ENCODE data around the gene SLC39A1.

The SLC39A1 gene

DNA sequence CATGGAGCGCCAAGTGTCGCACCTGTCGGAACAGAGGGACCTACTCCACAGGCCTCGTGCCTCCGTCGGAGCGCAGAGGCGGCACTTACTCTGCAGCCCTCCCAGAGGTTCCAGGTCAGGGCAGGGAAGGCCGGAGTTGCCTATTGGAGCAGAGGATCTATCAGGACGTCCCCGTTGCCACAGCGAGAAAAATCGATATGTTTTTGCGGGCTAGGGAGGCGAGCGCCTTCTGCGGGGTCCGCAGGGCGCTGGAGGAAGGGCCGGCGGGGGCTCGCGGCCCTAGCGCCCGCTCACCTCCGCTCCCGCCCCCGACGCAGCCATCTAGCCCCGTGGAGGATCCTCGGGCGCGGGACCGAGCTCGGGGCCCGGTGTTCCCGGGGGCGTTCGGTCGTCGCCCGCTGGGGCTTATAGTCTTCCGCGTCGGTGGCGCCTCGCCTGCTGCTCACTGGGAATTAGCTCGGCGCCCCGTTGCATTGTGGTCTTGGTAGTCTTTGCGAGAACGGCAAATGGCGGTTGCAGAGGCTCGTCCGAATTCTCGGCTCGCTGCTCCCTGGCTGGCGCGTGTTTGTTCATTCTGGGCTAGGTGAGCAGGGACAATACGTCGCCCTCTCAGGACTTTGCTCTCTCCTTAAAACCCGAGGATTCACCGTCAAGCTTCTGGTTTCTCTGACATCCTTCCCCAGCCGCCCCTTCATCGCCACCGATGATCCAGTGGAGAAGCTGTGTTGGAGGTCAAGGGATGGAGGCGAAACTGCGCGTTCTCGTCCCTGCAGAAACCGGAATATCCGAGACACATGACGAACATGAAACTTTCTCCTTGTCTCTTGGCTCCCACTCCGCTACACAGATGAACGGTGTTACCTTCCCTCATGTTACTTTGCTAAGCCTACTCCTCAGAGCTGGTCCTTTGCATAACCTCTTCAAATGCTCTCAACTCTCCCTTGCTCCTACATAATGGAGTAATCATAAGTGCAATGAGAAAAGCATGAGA is 14.2 kb upstream of the SLC39A1 start, which contains the start of gene JTB:
JTB (minus strand) TSS at position 425 of the 991 bp plus-strand sequence; CDS start at position 3, 422 bp downstream.
- peak; percentile 59 to 73 for DNase-seq (ENCODE audit: low read depth in 2 of 2)

DNA sequence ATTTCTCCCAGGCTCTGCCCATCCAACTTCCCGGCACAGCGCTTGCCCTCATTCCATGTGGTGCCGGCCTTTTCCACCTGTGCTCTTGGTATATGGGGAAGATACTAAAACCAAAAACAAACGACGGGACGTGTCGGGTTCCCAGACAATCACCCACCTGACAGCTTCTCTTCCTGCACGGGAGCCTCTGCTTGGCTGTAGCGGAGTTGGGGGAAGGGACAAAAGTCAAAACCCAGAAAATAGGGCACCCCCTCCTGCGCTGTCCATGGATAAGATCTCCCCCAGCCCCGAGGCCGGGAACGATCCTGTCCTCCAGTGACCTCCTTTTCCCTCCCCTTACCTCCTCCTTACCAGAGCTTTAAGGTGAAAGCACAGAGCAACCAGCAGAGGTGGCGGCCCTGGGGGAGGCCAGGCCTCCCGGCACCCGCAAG is 13.5 kb upstream of the SLC39A1 start:
- no peak for DNase-seq (ENCODE audit: low read depth in 2 of 2)

DNA sequence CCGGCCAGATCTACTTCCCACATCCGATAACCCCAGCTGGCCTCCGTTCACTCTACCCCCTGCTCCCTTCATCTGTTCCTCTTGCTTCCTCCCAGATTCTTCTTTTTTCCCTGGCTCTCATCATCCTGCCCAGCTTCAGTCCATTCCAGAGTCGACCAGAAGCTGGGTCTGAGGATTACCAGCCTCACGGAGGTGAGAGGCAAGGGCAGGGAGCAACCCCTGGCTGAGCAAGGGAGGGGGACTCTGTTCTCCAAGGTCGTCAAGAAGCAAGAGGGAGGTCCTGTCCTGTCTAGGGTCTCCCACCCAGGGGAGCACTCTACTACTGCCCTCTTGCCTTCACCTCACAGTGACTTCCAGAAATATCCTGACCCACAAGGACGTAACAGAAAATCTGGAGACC is 10.2 kb upstream of the SLC39A1 start:
- DNase-seq (ENCODE audit: low read depth in 2 of 2) = no peak

DNA sequence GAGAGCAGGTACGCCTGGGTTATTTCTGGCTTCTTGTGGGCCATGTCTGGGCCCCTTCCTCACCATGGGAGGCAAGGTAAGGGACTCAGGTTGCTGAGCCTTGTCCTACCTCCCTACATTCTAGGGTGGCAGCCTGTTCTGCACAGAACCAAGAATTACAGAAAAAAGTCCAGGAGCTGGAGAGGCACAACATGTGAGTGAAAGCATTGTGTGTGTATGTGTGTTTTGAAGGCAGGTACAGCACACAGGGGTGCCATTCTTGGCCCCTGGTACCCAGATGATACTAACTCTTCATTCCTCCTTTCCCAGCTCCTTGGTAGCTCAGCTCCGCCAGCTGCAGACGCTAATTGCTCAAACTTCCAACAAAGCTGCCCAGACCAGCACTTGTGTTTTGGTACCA is 9.7 kb upstream of the SLC39A1 start:
- DNase-seq (ENCODE audit: low read depth in 2 of 2) = no peak

DNA sequence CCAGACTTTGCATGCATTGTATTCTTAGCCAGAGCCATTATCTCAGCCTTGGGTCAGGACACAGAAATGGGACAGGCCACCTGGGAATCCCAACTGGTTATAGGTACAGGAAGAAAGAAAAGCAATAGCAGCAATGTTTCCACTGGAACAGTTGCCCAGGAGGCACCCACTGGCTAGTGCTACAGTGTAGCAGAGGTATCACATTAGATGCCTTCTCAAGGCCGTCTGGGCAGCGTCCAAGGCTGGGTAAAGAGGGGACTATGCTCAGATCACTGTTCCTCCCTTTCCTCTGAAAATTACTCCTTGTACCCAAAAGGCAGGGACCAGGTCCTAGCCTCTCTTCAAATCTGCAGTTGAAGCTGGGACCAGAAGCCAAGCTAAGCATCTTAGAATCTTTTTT is 7.0 kb upstream of the SLC39A1 start:
- no peak for DNase-seq (ENCODE audit: low read depth in 2 of 2)

DNA sequence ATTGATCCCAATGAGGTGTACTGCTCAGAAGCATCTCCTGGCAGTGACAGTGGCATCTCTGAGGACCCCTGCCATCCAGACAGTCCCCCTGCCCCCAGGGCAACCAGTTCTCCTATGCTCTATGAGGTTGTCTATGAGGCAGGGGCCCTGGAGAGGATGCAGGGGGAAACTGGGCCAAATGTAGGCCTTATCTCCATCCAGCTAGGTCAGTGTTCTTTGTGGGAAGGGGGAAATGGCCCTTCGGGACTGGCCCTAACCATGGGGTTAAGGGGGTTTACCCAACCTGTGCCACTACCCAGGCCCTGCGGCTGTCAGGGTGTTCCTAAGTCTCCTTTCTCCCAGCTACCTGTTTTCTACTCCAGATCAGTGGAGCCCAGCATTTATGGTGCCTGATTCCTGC is 5.6 kb upstream of the SLC39A1 start:
- no peak for DNase-seq (ENCODE audit: low read depth in 2 of 2)

DNA sequence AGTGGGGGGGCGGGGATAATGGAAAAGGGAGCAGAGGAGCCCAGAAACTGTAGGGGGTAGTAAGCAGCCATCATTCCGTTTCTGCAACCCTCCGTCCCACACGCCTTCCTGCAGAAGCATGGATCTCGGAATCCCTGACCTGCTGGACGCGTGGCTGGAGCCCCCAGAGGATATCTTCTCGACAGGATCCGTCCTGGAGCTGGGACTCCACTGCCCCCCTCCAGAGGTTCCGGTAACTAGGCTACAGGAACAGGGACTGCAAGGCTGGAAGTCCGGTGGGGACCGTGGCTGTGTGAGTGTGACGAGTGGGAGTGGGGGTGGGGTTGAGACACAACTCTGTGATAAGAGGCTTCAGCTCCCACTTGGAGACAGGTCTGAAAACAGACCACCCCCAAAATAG is 5.1 kb upstream of the SLC39A1 start:
- no peak for DNase-seq (ENCODE audit: low read depth in 2 of 2)

DNA sequence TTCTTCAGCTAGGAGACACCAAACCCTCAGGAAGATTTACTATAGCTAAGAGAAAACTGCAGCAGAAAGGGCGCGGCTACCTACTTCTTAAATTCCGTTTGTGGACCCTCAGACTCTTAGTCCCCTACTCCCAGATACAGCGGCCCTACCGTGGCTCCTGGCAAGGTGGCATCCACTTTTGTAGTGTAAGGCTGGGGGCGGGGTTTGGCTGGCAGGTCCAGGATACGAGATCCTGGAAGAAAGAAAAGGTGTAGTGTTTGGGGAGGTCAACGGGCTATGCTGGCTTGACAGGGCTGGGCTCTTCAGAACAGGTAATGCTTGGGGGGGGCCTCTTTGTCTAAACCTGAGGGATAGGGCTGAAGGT is 4.6 kb upstream of the SLC39A1 start:
- no peak for DNase-seq (ENCODE audit: low read depth in 2 of 2)

DNA sequence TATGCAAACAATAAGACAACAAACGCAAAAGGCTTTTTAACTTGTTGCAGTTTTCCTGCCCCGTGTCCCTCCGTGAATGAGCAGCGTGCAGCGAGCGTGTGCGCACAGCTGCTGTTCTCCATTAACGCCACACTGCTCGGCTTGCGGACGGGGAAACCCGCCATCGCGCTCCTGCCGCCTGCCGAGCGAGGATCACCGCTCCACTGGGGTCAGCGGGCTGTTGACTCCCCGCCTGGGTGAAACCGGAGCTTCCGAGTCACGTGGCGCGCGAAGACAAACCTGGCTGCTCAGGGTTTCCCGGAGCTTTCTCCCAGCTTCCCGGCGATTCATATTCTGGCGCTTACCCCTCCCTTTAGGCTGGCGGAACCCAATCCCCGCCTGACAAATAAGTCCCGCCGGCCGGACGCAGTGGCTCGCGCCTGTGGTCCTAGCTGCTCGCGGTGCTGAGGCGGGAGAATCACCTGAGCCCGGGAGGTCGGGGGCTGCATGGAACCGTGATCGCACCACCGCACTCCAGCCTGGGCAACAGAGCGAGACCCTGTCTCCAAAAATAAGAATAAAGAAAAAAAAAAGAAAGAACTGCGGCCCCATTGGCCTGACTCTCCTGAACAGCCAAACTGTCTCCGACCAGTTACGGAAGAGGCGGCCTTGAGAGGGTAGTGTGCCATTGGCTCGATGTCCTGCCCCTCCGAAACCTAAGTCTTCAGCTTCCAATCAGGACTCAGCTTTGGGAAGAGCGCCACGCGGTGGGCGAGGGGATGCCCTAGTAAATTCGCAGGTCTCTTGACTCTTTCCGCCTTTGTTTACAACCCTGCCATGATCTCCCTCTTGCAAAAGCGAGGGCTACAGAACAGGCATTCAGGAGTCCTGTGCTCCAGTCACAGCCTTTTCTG is 4.0 kb upstream of the SLC39A1 start, which contains the start of gene CREB3L4:
CREB3L4 (plus strand) TSS at position 796 of the 893 bp plus-strand sequence. CDS start 624 bp downstream, outside the sequence.
- DNase-seq (ENCODE audit: low read depth in 2 of 2) = peak; percentile 53 to 68

DNA sequence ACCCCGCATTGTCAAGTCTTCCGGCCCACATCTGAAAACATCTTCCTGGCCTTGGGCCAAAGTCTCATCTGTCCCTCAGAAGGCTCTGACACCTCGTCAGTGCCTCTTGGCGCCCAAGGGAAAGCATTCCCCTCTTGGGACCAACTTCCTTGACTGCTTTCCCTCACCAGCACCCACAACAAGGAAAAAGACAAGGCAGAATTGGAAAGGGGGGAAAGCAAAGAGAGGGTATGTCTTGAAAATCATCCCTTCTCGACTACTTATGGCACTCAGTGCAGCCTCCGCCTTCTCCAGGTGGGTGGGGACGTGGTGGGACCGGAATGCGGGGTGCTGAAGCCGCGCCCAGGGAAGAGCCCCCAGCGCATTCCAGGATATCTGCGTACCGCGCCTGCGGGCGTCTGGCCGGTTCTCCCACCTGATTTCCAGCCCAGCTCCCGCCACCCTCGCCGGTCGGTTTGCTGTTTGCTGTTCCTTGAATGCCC is 554 bp upstream of the SLC39A1 start:
- no peak for DNase-seq (ENCODE audit: low read depth in 2 of 2)

DNA sequence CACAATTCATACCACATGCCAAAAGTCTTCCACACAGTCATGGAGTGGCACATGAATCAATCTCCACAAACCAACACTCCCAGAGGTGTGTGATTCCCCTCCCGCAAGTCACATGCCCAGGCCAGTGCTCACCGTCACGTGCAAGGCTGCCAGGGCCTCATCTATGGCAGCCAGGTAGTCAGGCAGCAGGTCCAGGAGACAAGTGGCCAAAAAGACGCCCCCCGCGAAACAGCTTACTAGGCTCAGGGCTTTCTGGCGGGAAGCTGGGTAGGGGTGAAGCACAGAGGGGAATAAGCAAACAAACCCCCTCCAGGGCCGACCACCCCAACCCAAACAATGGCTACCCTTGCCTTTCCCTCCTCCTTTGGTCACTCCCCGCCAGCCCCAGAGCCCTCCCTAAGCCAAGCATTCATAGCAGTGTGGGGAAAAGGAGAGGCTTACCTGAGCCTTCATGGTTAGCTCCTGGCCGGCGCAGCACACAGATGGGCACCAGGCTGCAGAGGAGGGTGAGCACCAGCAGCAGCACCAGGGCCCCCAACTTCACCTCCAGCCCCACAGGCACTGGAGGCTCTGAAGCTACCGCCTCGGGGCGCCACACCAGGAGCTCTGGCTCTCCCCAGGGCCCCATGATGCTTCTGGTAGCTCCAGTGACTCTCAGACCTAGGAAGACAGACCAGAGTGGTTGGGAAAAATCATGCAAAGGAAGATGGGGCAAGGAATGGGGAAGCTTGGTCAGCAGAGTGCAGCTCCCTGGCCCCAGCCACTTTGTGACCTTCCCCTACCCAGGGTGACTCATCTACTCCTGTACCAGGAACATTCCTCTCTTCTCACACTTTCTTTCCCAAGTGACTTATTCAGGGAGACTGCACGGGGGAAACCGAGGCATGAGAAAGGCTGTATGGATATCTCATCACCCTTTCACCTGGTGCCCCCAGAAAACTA is 978 bp downstream of the SLC39A1 start:
- no peak for DNase-seq (ENCODE audit: low read depth in 2 of 2)

DNA sequence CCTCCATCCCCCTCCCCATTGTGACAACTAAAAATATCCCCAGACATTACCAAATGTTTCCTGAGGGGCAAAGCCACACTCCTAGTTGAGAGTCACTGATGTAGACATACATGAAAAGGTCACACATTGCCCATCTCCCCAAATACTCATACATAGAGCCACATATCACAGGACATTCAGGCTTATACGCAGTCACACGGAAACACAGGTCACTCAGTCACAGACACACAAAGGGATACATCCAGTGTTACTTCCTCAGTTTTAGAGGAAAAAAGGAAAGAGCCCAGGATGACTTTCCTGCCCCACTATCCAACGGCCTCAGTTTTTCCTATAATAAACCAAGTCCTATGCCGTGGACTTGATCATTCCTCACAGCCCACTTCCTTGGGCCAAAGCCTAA is 1.9 kb downstream of the SLC39A1 start:
- DNase-seq (ENCODE audit: low read depth in 2 of 2) = no peak

DNA sequence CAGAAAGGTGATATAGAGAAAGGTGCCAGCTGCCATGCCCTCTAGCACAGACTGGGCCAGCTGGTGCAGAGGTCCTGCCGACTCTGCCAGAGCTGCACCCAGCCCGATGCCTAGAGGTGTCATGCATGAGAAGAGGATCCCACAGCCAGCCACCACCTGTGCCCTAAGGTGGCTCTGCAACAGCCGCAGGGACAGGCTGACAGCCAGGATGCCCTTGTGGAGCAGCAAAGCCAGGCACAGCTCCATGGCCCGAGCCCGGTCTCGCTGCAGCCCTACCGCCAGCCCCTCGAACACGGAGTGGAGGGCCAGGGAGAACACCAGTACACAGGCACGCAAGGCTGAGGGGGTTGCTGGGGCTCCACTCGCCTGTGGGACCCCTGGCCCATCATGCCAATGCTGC is 3.1 kb downstream of the SLC39A1 start:
- no peak for DNase-seq (ENCODE audit: low read depth in 2 of 2)

DNA sequence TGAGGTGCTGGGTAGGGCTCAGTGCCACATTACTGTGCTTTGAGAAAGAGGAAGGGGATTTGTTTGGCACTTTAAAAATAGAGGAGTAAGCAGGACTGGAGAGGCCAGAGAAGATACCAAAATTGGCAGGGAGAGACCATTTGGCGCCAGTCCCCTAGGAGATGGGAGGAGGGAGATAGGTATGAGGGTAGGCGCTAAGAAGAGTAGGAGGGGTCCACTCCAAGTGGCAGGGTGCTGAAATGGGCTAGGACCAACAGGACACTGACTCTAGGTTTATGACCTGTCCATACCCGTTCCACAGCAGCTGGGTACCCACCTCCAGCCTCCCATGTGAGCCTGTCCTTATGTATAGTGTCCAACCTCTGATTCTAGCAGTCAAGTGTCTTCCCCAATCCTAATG is 3.9 kb downstream of the SLC39A1 start:
- DNase-seq (ENCODE audit: low read depth in 2 of 2) = no peak

DNA sequence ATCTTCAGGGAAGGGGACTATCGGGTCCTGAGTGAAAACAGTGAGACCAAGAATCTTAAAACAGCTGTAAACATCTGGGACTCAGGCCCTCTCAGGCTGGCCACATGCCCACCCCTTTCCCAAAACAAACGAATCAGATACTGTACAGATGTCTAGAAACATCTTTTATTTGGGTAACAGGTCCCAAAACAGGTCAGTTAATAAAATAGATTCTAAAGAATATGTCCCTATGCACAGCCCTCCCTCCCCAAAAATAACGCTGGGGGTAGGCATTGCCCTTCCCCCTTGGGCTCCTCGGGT is 4.4 kb downstream of the SLC39A1 start:
- no peak for DNase-seq (ENCODE audit: low read depth in 2 of 2)

DNA sequence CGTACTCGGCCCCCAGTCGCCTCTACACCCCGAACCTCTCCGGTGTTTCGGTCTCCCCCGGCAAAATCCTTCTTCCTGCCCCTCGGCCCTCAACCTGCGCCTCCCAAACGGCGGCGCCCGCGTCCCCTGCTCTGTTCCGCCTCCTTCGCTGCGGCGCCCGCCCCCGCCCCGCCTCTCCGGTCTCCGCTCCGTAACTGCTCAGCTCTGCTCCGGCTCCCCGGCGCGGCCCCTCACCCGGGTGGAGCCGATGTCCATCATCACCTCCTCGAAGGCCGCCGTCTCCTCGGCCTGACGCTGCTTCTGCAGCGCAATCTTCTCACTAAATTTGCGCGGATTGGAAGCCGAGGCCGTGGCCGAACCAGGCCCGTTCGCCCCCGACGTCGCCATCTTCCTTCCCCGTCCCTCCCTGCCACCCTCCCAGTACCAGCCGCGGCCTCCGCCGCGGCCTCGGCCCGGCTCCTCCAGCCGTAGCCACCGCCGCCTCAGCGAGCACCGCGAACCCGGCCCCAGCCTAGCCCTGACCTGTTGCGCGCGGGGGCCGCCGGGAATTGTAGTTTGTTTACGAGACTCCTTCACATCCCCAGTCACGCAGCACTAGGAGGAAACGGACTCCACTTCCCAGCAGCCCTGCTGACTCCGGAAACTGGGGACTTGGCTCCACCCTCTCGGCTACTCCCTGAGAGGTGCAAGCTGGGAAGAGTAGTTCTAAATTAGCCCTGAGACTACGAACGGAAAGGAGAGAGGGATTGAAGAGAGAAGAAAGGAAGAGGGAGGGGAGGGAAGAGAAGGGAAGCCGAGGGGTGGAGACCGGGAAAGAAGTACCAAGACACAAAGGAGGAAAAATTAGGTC is 5.0 kb downstream of the SLC39A1 start, which contains the start of gene CRTC2:
CRTC2 (minus strand) TSS at position 502 of the 850 bp plus-strand sequence; CDS start at position 387, 115 bp downstream.
- peak; percentile 92 to 93 for DNase-seq (ENCODE audit: low read depth in 2 of 2)

DNA sequence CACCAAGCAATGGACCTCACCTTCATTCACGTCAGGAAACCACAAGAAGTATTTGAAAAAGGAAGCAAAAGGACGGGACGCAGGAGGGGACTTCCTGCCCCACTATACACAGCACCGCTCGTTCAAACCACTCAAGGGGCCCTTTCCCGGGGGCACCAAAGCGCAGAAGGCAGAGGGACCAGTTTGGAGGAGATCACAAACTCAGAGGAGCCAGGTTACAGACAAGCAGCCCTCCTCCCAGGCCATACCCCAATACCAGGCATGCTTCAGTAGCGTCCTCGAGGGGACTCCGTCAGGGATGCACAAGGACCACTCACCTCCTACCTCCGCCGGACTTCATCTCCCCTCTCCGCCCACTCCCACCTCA is 5.6 kb downstream of the SLC39A1 start:
- DNase-seq (ENCODE audit: low read depth in 2 of 2) = no peak

DNA sequence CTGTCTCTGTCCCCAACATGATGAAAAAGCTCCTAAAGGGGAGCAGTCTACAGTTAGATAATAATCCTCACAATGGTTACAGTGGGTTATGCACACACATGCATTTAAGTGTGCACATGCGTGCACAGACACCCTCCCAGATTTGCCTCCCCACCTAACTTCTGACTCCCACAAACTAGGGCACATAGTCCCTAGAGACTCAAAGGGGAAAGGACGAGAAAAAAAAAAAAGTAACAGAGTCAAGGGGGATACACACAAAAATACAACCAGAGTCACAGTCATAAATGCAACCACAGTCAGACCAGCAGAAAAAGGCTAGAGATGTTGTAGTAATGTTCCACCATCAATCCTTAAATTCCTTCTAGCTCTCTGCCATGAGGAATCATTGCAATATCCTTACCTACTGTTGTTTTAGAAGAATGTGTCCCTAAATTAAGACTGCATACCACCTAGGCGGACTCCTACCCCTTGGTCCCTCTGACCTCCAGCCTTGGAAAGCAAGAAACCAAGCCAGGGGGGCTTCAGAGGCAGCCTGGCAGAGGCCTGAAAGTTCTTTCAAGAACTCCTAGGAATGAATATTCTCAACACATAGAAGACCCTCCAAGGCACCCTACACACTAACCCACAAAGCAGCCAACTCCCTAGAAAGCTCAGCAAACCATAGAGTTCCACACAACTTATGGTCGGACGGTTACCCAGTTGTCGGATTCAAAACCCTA is 6.2 kb downstream of the SLC39A1 start:
- DNase-seq (ENCODE audit: low read depth in 2 of 2) = no peak

DNA sequence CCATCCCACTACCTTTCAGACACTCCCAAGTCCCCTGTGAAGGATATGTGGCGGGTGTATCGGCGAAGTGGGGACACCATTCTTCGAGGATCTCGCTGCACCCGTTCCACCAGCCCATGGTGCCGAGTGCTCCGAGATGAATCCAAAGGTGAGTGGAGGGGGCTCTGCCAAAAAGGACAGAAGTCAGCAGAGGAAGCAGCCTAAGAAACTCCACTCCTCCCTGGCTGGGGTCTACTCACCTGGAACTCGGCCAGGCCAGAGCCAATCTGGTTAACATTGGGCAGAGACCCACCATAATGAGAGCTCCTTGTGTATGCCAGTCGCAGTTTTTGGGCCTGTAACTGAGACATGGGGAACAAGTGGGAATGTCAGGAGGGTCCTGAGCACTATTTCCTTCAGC is 8.5 kb downstream of the SLC39A1 start:
- no peak for DNase-seq (ENCODE audit: low read depth in 2 of 2)

Measured in stimulated activated CD8-positive, alpha-beta memory T cell treated with anti-CD3 and anti-CD28 coated beads, Interleukin-7, amount 100 ng/mL, for 1 hour (primary cell).